Stimulated activated CD8-positive, alpha-beta memory T cell treated with anti-CD3 and anti-CD28 coated beads, Interleukin-12 subunit alpha, Interleukin-12 subunit beta, amount 100 ng/mL, for 24 hours (primary cell): Measurements from ENCODE around the gene KIAA0319L.
"Not testable (repeated sequence)": the region's sequence is repeated elsewhere in the genome, so short reads cannot be mapped to it uniquely, and the experiment has no call there.

Experiments
- DNase-seq: peaks from one replicate; pipeline ENCODE4 v3.0.0-alpha.2; 2020; ENCODE audit errors: extremely low read depth

KIAA0319L gene

DNA sequence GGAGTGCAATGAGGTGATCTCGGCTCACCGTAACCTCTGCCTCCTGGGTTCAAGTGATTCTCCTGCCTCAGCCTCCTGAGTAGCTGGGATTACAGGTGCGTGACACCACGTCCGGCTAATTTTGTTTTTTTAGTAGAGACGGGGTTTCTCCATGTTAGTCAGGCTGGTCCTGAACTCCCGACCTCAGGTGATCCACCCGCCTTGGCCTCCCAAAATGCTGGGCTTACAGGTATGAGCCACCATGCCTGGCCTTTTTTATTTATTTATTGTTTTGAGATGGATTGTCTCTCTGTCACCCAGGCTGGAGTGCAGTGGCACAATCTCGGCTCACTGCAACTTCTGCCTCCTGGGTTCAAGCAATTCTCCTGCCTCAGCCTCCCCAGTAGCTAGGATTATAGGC, 24.4 kb upstream of the KIAA0319L start:
- not testable (repeated sequence) for DNase-seq

DNA sequence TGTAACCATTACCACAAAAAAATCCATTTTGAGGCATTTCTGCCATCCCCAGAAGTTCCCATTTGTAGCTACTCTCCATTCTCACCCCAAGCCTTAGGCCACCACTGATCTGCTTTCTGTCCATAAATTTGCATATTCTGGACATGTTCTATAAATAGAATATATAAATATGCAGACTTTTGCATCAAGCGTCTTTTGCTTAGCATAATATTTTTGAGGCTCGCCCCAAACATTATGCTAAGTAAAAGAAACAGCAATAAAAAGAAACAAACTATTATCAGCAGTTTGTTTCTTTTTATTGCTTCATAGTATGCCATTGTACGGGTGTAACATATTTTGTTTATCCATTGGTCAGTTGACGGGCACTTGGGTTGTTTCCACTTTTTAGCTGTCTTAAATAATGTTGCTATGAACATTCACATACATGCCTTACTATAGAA, 23.8 kb upstream of the KIAA0319L start:
- DNase-seq, result no peak

DNA sequence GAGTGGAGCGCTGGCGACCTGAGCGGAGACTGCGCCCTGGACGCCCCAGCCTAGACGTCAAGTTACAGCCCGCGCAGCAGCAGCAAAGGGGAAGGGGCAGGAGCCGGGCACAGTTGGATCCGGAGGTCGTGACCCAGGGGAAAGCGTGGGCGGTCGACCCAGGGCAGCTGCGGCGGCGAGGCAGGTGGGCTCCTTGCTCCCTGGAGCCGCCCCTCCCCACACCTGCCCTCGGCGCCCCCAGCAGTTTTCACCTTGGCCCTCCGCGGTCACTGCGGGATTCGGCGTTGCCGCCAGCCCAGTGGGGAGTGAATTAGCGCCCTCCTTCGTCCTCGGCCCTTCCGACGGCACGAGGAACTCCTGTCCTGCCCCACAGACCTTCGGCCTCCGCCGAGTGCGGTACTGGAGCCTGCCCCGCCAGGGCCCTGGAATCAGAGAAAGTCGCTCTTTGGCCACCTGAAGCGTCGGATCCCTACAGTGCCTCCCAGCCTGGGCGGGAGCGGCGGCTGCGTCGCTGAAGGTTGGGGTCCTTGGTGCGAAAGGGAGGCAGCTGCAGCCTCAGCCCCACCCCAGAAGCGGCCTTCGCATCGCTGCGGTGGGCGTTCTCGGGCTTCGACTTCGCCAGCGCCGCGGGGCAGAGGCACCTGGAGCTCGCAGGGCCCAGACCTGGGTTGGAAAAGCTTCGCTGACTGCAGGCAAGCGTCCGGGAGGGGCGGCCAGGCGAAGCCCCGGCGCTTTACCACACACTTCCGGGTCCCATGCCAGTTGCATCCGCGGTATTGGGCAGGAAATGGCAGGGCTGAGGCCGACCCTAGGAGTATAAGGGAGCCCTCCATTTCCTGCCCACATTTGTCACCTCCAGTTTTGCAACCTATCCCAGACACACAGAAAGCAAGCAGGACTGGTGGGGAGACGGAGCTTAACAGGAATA, 20.1 kb upstream of the KIAA0319L start:
- no peak for DNase-seq

DNA sequence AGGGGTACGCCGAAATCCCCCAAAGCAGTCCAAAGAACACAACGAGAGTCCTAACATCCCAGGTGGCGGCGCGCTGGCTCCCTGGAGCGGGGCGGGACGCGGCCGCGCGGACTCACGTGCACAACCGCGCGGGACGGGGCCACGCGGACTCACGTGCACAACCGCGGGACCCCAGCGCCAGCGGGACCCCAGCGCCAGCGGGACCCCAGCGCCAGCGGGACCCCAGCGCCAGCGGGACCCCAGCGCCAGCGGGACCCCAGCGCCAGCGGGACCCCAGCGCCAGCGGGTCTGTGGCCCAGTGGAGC, 19.5 kb upstream of the KIAA0319L start:
- DNase-seq, result not testable (repeated sequence)

DNA sequence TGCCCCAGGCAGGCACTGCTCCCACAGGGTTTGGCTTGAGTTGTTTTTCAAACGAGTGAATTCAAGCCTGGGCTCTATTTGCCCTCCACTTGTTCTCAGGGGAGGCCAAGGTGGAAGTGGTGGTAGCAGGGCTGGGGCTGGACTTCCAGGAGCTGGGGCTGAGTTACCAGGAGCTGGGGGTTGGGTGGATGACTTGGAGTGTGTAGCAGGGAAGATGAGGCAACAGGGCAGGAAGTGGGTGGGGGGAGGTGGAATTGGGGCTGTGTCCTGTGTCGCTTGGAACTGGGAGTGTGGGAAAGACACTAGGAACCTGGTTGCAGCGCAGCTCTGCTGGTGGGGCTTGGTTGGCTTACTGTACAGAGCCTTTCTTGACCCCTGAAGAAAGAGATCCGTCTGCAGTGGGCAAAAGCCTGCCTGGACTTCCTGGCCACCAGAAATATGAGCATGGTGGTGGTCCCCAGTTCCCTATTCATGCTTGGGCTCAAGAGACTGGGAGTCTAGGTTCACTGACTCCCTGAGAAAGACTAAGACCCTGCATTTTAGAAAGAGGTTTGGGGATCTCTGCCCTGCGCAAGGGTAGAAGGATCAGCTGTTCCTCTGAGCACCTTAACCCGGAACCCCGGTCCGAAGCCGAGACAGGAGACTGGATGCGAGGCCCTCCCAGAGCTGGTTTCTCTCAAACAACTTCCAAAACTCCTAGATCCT, 19.0 kb upstream of the KIAA0319L start:
- DNase-seq, result no peak

DNA sequence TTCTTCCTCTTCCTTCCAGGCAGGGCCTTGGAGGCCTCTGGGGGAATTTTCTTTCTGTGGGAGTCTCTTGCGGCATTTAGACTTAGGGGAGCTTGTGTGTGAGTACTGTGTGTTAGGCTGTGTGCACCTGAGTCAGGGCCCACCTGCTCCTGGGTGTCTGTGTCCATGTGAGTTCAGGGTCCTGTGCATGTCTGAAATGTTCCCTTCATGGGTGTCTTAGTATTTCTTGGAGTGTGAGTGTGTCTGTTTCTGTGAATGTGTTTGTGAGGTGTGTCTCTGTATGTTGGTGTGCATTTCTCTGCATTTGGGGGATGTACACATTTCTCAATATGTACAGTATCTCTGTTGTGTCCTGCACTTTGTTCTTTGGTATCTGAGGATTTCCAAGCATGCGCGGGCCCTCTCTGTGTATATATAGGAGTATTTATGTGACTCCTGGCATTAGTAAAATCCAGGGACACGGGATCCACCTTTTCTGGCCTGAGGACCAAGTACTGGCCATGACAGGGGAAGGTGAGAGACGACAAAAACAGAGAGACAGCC, 18.3 kb upstream of the KIAA0319L start:
- no peak for DNase-seq

DNA sequence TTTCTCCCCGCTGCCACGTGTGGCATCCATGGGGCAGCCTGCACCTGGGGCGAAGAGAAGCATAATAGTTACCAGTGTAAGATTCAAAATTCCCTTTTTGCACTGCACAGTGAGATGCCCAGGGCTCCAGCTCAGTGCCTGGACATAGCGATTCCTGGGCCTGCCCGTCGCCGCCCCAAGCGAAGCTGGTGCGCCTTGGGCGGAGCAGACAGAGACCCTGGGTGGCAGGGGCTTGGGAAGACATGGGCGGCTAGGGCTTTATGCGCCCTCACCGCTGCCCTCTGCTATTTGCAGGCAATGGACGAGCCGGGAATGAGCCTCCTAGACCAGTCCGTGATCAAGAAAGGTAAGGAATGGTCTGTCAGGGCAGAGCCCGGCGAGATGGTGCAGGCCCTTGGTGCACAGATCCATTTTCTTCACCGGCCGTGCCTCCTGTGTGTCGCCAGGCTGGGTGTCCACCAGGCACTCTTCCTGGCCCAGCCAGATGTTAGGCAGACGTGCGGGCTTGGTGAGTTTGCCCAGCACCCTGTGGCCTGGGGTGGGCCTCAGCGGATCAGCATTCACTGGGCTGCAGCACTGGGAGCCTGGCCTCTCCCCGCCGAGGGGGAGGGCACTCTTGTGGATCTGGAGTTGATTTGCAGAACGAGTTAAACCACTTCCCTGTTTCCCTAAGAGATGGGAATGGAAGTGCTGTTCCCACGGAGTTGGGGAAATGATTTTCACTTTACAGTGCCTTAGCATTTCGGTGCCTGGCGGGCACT, 17.6 kb upstream of the KIAA0319L start:
- no peak for DNase-seq

DNA sequence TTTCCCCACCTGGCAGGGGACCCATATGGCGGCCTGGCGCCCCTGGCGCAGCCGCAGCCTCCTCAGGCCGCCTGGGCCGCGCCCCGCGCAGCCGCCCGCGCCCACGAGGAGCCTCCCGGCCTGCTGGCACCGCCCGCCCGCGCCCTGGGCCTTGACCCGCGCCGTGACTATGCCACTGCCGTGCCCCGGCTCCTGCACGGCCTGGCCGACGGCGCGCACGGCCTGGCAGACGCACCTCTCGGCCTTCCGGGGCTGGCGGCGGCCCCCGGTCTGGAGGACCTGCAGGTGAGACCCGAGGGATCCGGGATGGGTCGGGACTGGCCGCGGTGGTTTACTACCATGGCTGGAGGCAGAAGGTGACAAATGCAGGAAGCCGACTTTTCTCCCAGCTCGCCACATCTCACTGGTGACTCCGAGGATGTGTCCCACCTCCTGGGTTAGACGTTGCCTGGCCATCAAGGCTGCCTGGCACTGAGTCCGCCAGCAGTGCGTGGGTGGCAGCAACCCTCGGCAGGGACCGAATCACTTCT, 17.0 kb upstream of the KIAA0319L start:
- no peak for DNase-seq

DNA sequence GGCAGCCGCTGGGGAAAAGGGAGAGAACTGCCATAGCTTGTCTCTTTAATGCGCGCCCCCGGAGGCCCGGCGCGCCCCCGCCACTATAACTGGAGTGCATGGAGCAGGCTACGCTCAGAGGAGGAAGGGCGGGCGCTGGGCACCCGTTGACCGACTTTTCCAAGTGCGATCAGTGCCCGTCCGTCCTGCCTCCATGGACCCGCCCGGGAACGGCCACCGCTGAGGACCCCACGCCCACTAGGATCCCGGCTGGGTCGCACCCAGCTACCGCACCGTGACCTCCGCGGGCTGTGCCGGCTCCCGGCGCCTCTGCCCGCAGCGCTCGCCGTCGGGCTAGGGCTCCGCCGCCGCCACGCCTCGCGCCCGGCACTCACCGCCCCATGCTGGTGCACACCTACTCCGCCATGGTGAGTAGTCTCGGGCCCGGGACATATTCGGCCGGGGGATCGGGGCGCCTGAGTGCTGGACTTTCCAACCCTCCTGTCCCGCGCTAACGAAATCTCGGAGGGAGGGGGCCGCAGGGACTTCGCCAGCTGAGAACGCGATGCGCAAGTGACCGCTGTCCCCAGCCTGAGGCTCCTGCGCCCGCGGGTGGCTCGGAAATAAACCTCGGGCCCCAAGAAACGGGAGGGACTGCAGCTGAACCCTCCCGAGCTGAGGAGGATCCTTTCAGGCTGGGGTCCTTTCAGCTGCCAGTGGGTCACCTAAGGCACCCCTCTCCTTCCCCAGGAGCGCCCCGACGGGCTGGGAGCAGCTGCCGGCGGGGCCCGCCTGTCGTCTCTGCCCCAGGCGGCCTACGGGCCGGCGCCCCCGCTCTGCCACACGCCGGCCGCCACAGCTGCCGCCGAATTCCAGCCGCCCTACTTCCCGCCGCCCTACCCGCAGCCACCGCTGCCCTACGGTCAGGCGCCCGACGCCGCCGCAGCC, 16.3 kb upstream of the KIAA0319L start, which contains the start of gene TFAP2E:
Gene TFAP2E (plus strand): TSS at position 117 of the 927 bp plus-strand sequence. CDS start 264 bp downstream, at position 381.
- DNase-seq, result no peak

DNA sequence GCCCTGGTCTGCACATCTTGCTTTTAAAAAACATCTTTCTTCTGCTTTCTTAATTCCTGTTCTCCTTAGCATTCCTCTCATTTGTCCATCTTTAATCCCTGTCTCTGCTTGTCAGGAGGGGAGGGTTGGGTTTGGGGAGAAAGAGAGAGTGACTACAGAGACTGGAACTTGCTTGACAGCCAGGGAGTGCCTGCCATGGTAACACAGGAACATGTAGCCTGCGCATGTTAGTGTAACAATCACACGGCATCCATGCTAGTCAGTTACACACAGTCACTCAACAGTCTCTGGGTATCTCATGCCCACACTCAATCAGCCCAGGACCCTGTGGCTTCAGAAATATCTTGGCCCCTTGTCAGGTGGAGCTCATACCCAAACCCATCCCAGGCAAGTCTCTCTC, 15.1 kb upstream of the KIAA0319L start:
- DNase-seq, result no peak

DNA sequence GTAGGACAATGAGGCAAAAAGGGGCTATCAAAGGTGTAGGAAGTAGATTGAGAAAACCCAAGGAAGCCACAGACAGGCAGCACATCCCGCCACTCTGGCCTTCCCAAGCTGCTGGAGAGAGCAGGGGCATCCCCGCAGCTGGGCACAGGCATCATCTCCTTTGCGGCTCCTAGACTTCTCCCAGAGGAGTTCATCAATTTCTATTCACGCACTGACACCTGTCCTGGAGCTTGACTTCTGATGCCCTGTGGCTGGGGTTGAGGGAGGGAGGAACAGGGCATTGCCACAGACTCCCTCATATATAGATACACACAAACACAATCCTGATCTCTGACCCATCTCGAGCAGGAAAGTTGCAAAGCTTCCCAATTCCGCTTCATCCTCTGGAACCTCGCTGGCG, 14.1 kb upstream of the KIAA0319L start:
- no peak for DNase-seq

DNA sequence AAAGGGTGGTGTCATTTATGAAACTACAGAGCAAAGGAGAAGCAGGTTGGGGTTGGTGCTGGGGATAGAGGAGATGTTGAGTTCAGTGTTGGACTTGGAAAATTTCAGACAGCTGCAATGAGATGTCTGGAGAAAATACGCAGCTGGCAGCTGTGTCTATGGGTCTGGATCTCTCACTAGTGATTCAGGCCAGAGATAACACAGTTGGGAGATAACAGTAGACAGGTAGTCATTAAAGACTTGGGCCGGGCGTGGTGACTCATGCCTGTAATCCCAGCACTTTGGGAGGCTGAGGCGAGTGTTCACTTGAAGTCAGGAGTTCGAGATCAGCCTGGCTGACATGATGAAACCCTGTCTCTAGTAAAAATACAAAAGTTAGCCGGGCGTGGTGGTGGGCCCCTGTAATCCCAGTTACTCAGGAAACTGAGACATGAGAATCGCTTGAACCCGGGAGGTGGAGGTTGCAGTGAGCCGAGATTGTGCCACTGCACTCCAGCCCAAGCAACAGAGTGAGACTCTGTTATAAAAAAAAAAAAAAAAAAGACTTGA, 13.5 kb upstream of the KIAA0319L start:
- no peak for DNase-seq

DNA sequence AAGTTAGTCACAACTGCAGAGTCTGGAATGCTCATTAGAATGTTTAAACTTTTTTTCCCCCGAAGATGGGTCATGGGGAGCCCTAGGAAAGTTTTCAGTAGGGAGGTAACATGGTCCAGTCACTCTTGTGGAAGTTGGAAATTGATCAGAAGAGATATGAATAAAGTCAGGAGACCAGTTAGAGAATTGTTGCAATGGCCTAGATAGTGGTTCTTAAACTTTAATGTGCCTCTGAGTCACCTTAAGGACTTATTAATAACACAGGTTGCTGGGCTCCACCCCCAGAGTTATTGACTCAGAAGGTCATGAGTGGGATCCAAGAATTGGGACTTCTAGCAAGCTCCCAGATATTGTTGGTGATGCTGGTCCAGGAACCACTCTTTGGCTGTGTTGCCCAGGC, 12.7 kb upstream of the KIAA0319L start:
- DNase-seq, result no peak

DNA sequence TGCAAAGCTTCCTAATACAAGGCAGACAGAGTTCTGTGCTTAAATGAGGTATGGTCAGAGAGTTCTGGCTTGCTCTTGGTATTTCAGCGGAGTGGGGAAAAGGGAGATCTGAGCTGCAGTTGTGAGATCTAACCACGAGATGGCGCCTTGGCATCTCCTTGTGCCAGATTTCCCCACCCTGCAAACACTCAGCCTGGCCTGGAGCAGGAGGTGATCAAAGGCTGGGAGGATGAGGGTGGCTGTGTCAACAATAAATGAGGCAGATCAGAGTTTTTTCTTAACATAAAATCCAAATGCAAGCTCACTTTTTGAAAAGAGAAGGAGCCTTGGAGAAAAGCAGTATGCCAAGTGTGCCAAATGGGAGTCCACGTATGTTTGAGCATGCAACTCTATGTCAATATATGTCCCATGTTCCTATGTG, 11.8 kb upstream of the KIAA0319L start:
- no peak for DNase-seq

DNA sequence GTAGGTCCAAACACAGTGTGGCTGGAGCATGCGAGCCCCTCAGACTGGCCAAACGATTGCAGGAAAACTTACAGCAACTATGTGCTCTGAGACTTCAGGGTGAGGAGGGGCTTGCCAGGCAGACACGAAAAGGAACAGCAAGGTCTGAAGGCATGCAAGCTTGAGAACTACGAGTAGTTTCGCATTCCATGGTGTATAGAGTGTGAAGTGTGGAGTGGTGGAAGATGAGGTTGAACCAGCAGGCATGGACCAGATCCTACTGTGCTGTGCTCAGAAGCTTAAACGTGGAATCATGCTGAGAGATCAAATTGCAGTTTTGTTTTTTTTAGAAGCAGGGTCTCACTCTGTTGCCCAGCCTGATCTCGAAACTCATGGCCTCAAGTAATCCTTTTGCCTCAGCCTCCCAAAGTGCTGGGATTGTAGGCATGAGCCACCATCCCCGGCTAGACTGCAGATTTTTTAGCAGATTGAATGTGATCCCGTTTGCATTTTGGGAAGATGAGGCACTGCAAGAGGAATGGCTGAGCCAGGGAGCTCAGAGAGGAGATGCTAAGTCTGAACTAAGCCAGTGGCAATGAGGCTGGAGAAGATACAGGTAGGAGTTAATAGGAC, 10.8 kb upstream of the KIAA0319L start:
- no peak for DNase-seq

DNA sequence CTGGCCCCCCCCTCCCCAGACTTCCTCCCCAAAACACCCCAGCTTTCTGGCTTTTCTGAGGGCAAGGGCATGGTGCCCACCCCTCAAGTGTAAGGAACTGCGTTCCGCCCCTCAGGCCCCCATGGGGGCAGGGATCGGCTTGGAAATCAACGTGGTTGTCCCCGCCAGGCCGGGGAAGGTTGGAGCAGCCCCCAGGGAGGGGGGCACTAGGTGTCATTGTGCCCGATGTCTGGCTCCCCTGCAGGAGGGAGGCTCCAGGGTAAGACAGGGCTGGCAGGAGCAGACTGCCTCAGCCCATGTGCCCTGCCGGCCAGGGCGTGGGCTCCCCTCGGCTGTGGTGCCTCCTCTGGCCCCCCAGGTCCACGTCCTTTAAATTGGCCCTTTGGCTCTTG, 8.5 kb upstream of the KIAA0319L start:
- DNase-seq, result no peak

DNA sequence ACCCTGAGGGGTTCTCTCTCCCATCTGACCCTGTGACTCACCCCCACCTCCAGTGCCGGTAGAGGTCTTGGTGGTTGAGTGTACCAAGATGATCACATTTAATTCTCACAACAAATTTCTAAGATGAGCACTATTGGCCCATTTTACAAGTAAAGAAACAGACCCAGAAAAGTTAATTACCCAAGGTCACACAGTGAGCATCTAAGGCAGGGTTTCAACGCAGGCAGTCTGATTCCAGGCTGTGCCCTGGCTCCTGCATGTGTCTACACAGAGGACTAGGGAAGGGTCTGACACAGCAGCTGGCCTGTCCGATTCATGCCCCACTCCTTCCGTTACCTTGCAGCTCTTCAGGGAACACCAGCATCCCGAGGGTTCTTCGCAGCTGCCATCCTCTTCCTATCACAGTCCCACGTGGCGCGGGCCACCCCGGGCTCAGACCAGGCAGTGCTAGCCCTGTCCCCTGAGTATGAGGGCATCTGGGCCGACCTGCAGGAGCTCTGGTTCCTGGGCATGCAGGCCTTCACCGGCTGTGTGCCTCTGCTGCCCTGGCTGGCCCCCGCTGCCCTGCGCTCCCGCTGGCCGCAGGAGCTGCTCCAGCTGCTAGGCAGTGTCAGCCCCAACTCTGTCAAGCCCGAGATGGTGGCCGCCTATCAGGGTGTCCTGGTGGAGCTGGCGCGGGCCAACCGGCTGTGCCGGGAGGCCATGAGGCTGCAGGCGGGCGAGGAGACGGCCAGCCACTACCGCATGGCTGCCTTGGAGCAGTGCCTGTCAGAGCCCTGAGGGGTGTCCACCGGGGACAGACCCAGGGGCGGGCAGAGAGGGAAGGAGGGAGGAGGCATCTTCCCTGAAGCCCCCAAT, 7.9 kb upstream of the KIAA0319L start:
- no peak for DNase-seq

DNA sequence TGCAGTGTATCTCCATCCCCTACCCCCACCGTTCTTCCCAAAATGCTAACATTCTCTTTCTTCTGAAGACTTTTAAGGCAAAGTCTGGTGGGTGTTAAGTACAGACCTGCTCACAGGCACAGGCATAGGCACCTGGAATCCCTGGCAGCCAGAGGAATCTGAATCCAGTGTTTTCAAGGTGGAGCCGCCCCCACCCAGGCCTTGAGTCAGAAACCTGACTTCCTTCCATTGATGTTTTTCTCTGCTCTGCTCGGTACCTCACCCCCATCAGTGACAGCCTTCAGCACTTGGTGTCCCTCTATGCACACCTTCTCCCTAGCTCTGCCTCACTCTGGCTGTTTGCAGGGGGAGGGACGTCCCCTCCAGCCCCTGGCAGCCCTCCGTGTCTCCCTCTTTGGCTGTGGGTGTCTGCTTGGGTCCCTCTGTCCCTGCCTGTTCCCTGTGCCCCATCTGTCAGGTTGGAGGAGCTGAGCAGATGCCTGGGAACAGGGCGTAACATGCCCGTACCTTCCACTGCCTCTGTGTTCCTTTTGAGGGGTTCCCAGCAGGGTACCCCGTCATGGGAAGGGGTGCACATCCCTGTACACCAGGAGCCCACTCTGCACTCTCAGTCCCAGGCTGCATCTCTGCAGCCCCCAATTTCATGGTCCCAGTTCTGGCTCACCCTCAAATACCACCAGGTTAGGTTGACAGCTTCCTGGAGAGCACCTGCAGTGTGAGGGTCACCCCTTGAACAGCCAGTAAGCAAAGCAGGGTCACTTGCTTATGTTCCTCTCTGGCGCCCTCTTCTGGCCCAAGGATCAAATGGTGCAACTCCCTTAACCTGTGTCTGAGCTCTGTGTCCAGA, 7.1 kb upstream of the KIAA0319L start:
- peak; percentile 53 for DNase-seq
